ENCODE measurements around the gene RNF207.

DNA sequence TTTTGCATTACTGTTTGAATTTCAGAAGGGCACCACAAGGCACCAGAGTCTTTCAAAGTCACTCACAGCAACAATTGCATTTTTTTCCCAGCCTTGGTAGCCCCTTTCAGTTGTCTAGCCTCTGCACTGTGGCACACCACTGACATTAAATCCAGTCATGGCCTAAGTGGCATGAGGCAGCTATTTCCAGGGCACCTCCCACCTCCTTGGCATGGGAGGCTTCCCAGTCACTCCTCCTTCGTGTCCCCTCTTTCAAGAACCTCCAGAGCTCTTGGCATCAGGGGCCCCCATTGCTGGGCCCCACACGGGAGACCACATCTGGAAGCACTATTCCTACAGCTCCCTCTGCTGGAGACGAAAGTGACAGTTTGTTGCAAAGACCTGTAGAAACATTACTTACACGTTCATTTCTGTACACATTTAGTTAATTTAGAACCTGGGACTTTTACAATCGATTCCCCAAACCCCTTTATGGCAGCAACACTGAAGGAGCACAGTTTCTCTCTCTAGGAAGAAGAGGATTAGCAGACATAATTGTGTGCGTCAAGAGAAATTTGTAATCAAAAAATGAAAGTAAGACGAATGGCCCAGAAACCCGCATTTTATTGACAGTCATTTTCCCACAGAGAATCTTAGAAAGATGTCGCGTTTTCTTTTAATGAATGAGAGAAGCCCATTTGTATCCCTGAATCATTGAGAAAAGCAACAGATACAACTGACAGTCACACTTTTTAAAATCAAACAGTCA lies 20.1 kb upstream of the RNF207 start:
- TF ChIP-seq GATA2 (IDR thresholded peaks at IDR 0.05; ENCODE audit: low read depth, low read length), result no peak
- TF ChIP-seq GATA3 (IDR thresholded peaks at IDR 0.05; ENCODE audit: low read depth, low read length), result no peak
